Large intestine (tissue), 3 donors: ENCODE data around the gene PEX14. TPM values are rescaled to one million over a fixed set of nuclear protein-coding genes. Genes with fewer than 3 reads are reported as not detected.

Source experiments
- DNase-seq, 2 donors: peaks; one replicate each; pipeline versions ENCODE4 v3.0.0 to v3.0.0-alpha.2; 2013
- H3K27ac ChIP-seq: one replicate; pipeline ENCODE4 v1.5.1; 2013; ENCODE audit warnings: low read length
- H3K27me3 ChIP-seq: 2 replicates; pipeline ENCODE4 v1.6.1; 2013; ENCODE audit warnings: low read length; ENCODE audit not compliant: control insufficient read depth, insufficient read depth
- H3K36me3 ChIP-seq: 2 replicates; pipeline ENCODE4 v1.6.1; 2013; ENCODE audit warnings: low read length; ENCODE audit not compliant: control insufficient read depth, insufficient read depth
- H3K4me1 ChIP-seq: one replicate; pipeline ENCODE4 v1.6.1; 2013; ENCODE audit warnings: low read length; ENCODE audit not compliant: control insufficient read depth, insufficient read depth
- H3K4me3 ChIP-seq: one replicate; pipeline ENCODE4 v1.5.1; 2013; ENCODE audit warnings: low read length
- H3K9me3 ChIP-seq: one replicate; pipeline ENCODE4 v1.6.1; 2013; ENCODE audit warnings: mild to moderate bottlenecking, low read depth, low read length, moderate library complexity; ENCODE audit not compliant: control insufficient read depth
- WGBS: methylation state at CpG from one replicate; pipeline ENCODE4 v1.1.5; 2013; ENCODE audit warnings: low lambda C conversion rate; ENCODE audit not compliant: insufficient coverage; 5-methylcytosine and 5-hydroxymethylcytosine counted together
- polyA plus RNA-seq: library from polyadenylated mRNA; unstranded; fragments of 120-200 nt; gene quantifications from one replicate; pipeline ENCODE4 v1.2.1, GENCODE V29; 2013

The PEX14 gene
- polyA plus RNA-seq, 1 donor, result 25.8 TPM

DNA sequence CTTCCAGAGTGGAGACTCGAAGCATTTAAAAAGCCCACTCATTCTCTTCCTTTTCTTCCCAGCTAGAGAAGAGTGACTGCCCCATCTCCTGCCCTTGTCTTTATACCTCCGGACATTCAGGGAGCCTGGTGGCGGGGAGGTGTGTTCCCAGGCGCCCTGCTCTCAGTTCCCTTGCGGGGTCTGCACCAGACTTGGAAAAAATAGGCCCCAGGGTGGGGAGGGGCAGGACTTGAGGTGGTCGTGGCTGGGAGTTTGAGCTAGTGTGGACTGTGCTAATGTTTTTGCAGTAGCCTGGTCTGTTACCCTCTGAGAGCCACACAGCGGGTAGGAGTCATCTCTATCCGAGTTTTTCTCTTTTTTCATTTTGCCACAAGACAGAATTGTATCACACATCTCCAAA, 139.1 kb downstream of the PEX14 start:
- Histone ChIP-seq H3K27me3 (no peaks in the 10 kb centered on the region), H3K4me1 (no peaks in the 10 kb centered on the region), H3K4me3 (no peak overlapping the region), H3K27ac (no peak overlapping the region), H3K36me3 (peaks cover 16% of the 10 kb centered on the region), H3K9me3 (no peaks in the 10 kb centered on the region)
- DNase-seq, result no peak
- WGBS, result no CpG with 5 or more reads among the region's 8 CpGs

DNA sequence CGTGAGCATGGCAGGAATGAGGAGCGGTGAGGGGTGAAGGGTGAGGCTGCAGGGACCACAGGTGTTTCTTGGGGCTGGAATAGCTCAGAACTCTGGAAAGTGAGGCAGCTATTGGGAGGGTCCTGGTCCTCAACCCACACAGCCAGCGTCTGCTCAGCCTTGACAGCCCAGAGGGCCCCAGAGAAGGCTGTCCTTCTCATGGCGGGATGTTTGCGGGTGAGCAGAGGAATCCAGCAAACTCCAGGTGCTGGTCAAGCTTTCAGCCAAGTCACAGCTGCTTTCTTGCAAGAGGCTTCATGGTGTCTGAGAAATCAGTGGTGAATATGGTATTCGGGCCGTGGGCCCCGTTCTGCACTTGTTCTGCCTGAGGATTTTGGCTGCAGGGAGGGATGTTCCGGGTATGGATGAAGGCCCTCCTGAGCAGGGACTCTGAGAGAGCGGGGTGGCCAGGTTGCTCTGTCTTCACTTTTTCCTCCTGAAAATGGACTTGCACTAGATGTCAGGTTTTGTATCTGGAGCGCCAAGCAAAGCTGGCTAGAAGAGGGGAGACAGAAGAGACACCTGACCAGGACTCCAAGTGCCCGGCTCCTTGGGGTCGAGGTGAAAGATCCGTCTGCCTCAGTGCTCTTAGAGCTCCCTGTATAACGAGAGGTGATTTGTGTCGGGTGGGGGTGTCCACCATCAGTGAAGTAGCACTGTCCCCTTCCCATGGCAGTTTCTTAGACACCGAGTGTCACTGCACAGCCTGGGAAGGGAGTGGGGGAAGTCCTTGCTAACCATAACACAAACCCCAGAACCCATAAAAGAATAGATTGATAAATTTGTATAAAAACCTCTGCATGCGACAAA, 139.9 kb downstream of the PEX14 start:
- Histone ChIP-seq H3K4me3 (no peak overlapping the region), H3K27me3 (no peaks in the 10 kb centered on the region), H3K36me3 (peaks cover 18% of the 10 kb centered on the region), H3K27ac (no peak overlapping the region), H3K4me1 (no peaks in the 10 kb centered on the region), H3K9me3 (no peaks in the 10 kb centered on the region)
- DNase-seq, result no peak
- WGBS, result 75% methylated on average over 2 of the region's 18 CpGs

- Histone ChIP-seq H3K27ac (no peak overlapping the region), H3K4me1 (no peaks in the 10 kb centered on the region), H3K27me3 (no peaks in the 10 kb centered on the region), H3K9me3 (no peaks in the 10 kb centered on the region), H3K4me3 (no peak overlapping the region), H3K36me3 (peaks cover 18% of the 10 kb centered on the region)
- WGBS, result no CpG with 5 or more reads among the region's 13 CpGs
- no peak for DNase-seq
Observed at GRCh38 chr1:10615332-10615731, 140.6 kb downstream of the PEX14 start.

DNA sequence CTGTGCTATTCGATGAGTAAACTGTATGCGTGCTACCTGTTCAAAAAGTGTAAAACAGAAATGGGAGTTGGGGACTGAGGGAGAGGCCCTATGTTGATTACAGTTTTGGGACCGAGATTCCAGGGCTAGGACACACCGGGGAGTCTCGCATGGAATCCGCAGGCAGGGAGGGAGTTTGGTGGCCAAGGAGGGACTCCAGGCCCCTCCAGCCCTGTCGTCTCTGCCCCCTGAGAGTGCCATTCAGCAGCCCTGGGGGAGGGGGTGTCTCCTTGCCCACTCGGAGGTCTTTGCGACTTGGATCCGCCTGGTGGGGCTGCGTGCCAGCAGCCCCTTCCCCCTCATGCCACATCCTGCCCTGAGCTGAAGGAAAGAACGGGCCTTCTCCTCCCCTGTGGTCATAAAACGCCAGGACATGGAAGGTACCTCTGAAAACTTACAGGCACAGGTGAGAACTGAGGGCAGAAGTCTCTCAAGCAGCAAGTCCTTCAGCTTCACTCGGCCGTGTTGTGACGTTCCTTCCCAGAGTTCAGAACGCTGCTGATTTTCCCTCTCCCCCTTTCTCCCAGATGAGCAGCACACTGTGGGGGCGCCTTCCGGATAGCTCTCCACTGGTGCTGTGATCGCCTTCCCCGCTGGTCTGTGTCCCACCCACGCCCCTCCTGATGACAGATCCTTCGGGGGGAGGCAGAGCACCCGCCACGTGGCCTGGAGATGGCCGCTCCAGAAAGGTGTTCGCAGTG, 141.4 kb downstream of the PEX14 start:
- peaks cover 18% of the 10 kb centered on the region for H3K36me3 ChIP-seq
- H3K4me1 ChIP-seq, result no peaks in the 10 kb centered on the region
- no peaks in the 10 kb centered on the region for H3K27me3 ChIP-seq
- no peak for DNase-seq
- no peaks in the 10 kb centered on the region for H3K9me3 ChIP-seq
- H3K27ac ChIP-seq, result no peak overlapping the region
- WGBS, result no CpG with 5 or more reads among the region's 27 CpGs
- H3K4me3 ChIP-seq, result no peak overlapping the region

- Histone ChIP-seq H3K4me3 (no peak overlapping the region), H3K27ac (no peak overlapping the region), H3K36me3 (peaks cover 18% of the 10 kb centered on the region), H3K4me1 (no peaks in the 10 kb centered on the region), H3K27me3 (no peaks in the 10 kb centered on the region), H3K9me3 (no peaks in the 10 kb centered on the region)
- WGBS, result no CpG with 5 or more reads among the region's 15 CpGs
- DNase-seq, result no peak
Observed at GRCh38 chr1:10616696-10617095, 141.9 kb downstream of the PEX14 start.

DNA sequence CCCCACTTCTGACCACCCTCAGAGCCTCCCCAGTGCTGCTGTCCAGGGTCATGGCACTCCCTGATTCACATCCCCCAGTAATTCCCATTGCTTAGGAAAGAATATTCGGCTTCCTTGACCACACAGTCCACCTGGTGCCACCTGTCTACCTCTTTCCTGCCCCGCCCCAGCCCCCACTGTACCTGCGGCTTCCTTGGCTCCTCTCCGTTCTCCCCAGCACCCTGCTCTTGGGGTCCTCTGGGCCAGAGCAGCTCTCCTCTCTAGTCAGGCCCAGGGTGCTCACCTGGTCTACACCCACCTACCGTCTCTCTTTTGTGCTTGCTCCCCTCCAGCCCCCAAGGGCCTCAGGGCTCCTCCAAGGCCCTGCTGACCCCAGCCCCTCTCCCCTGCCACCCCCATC, 142.6 kb downstream of the PEX14 start:
- H3K4me3 ChIP-seq, result no peak overlapping the region
- H3K36me3 ChIP-seq, result peaks cover 22% of the 10 kb centered on the region
- WGBS, result no CpG with 5 or more reads among the region's 5 CpGs
- no peaks in the 10 kb centered on the region for H3K9me3 ChIP-seq
- H3K27me3 ChIP-seq, result no peaks in the 10 kb centered on the region
- H3K4me1 ChIP-seq, result no peaks in the 10 kb centered on the region
- no peak for DNase-seq
- no peak overlapping the region for H3K27ac ChIP-seq

- H3K27me3 ChIP-seq, result no peaks in the 10 kb centered on the region
- no peak overlapping the region for H3K4me3 ChIP-seq
- H3K9me3 ChIP-seq, result no peaks in the 10 kb centered on the region
- H3K36me3 ChIP-seq, result peaks cover 27% of the 10 kb centered on the region
- WGBS, result 100% methylated on average over 2 of the region's 23 CpGs
- no peaks in the 10 kb centered on the region for H3K4me1 ChIP-seq
- no peak overlapping the region for H3K27ac ChIP-seq
- DNase-seq, result no peak
Observed at GRCh38 chr1:10617931-10618885, 143.5 kb downstream of the PEX14 start.

GRCh38 chr1:10620776-10621175, 146.0 kb downstream of the PEX14 start:
- Histone ChIP-seq H3K9me3 (no peaks in the 10 kb centered on the region), H3K36me3 (peaks cover 47% of the 10 kb centered on the region), H3K4me1 (no peaks in the 10 kb centered on the region), H3K27me3 (no peaks in the 10 kb centered on the region), H3K27ac (no peak overlapping the region), H3K4me3 (no peak overlapping the region)
- no peak for DNase-seq
- WGBS, result no CpG with 5 or more reads among the region's 12 CpGs

DNA sequence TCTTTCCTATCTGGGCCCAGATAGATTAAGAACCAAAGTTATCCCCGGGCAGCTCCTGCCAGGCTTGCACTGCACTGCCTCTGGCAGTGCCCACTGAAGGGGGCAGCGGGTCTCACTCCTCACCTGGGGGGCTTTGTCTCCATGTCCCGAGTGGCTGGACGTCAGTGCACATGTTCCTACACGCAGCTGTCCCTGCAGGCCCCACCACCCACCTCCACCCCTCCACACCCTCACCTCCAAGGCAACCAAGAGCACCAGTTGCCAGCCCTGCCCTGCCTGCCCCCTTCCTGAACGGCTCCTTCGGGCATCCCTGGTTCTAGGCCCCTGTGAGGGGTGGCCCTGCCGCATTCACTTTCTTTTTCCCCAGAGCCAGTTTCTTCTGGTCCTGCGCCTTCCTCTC, 147.2 kb downstream of the PEX14 start:
- DNase-seq, result no peak
- H3K36me3 ChIP-seq, result peaks cover 53% of the 10 kb centered on the region

More for the DNA sequence above, 147.2 kb downstream of the PEX14 start:
- Histone ChIP-seq H3K27me3 (no peaks in the 10 kb centered on the region), H3K4me1 (no peaks in the 10 kb centered on the region), H3K27ac (no peak overlapping the region), H3K4me3 (no peak overlapping the region), H3K9me3 (no peaks in the 10 kb centered on the region)
- WGBS, result no CpG with 5 or more reads among the region's 9 CpGs
